Fibroblast of peridontal ligament (primary cell): ENCODE results near the gene COG5.
A peak's percentile ranks its signal among the peaks of the same experiment; 100 is the strongest.
"Not testable (repeated sequence)": the region's sequence is repeated elsewhere in the genome, so short reads cannot be mapped to it uniquely, and the experiment has no call there.

ENCODE experiments used
- DNase-seq: peaks from one replicate; pipeline ENCODE4 v3.0.0-alpha.2; 2010; ENCODE audit errors: extremely low read depth

COG5 gene

DNA sequence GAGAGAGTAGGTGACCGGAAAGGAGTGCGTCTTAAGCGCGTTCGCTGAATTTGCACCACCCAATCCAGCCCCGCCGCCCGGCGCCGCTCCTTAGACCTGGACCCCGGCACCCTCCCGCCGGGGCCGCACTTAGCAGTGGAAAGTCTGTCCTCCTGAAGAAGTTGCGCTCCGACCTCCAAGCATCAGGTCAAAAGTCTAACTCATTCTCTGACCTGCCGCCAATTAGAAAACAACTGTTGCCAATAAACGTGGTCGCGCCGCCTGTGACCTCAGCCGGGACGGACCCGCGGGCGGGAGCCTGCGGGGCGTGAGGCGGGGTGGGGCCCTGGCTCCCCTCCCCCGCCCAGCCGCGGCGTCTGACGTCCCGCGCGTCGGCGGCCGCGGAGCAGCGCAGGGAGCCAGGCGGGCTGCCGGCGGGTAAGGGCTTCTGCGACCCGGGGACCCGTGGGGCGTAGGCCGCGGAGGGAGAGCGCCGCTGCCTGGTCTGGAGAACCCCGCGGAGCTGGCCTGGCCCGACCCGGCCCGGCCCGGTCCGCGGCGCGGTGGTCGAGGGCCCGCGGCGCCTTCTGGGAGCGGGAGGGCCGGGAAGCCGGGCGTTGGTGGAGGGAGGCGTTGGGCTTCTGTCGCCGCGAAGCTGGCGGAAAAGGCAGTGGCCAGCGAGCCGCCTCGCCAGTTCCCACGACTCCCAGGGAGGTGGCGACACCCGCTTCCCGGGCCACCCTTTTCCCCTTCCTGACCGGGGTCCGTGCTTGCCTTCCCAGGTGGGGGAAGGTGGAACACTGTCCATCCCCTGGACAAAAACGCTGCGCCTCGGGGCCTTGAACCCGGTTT is 16.4 kb upstream of the COG5 start, which contains the start of gene BCAP29:
Gene BCAP29 (plus strand): TSS at position 362 of the 831 bp plus-strand sequence. CDS start 527 bp downstream, outside the sequence.
- peak; percentile 45 for DNase-seq

DNA sequence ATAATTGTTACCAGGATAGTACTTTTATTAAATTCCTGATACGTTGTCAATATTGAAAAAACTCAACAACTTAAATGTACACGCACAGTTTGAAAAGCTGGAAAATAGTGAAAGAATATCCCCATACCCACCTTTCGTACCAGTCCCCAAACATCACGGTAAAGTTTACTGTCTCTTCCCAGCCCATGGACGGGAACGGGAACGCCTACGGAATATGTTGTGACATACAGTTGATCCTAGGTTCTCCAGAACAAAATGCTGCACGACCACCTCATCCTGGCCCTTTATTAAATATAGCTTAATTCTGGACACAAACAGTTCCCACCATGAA is 15.8 kb upstream of the COG5 start:
- DNase-seq = no peak

DNA sequence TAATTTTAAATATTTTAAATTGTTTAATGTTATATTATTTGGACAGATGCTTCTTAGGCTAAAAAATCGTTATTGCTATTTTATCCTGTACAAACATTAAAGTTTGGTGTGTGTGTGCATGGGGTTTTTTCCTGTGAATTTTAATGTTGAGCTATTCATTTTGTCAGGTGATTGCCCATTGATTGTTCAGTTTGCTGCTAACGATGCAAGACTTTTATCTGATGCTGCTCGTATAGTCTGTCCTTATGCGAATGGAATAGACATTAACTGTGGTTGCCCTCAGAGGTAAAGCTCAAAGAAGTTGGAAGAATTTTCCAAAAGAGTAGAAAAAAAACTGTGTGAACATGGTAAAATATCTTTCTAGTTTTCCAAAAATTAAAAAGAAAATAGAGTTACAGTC is 9.8 kb upstream of the COG5 start:
- no peak for DNase-seq

DNA sequence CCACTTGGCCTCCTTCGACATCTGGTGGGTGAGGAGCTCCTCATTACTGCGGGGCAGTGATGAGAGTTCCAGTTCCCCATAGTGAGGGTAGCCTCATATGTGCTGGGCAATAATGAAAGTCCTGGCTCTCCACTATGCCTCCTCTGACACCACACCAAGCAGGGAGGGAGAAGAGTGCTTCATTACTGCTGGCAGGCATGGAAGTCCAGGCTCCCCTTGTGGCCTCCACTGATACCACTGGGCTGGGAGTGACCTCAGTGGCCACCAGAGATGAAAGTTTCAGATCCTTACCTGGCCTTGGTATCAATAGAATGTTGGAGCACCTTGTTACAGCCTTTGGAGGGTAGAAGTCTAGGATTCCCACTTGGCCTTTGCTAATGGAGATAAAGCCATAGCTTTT is 6.6 kb upstream of the COG5 start:
- DNase-seq = no peak

DNA sequence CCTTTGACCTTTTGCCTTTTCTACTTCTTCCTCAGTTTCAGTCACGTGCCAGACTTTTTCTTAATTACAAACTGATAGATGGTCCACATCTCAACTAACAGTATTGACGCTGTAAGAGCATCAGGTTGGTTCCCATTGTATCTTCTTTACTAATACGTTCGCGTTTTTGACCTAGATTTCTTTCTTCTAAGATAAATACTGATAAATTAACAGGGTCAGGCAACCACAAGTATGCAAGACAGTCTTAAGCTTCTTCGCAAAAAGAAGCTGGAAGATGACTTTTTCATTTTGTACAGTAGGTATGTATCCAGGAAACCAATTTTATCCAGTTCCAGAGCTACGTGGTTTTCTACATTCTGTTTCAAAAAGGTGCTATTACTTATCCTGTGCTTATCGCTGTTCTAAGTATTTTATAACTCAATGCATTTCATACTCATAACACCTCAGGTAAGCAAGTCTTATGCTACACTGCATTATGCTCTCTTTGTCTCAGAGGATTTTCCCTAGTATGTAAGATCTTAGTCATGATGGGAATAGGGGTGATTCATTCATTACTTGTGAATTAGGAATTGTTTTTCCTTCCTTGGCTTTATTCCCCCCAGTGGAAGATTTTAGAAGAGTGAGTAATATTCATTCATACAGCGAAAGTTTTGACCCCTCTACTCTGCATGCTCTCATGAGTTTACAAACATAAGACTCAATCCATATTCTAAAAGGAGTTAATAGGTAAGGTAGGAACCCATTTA is 1.0 kb upstream of the COG5 start:
- peak; percentile 88 for DNase-seq

DNA sequence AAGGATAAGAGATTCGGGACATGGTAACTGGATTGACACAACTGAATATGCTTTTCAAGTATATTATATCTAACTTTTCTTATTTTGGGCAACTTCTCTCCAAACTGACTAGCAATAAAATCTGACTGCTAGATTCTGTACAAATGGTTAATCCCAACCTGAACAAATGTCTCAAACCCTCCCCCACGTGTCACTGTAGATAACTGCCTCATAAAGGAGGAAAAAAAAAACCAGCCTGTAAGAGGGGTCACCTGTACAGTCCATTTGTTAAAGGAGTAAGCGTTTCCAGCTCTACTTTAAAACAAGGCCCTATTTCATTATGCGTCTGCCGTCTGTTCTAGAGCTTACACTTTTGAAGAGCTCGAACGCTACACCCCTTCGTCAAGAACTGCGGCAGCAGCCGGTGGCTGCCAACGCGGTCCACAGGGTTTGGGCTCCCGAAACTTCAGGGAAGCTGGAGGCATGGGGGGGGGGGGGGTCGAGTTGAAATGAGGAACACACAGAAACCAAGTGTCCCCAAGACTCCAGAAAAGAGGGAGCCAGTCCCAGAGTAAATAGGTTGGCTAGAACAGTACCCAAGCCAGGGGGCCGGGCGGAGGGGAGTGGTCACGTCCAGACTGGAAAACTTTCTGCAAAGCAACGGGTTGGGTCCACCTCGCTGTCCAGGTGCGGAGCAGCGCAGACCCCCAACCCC is 492 bp downstream of the COG5 start:
- DNase-seq = peak; percentile 16

DNA sequence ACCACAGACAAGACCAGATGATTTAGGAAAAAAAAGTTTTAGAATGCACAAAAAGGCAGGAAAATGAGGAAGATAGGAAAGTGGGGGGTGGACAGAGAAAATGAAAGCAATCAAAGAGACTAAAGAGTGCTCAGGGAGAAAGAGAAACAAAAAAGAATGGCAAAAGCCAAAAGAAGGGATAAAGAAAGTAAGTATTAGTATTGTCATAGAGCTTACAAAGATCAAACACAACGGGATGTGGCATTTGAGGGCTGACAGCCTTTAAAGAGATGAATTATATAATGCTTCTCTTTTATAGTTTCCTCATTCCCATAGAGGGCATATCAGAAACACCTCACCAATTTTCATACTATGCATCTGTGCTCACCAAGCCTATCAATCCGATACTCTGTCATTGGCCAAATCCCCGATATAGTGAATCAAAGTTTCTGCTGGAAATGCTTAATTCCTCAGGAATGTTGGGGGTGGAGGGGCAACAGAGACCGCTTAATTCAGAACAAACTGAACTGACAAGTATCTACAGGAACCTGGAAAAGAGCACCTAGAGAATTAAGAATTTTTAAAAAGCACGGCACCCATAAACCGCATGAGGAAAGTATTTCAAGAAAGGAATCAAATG is 2.7 kb downstream of the COG5 start:
- DNase-seq = no peak

DNA sequence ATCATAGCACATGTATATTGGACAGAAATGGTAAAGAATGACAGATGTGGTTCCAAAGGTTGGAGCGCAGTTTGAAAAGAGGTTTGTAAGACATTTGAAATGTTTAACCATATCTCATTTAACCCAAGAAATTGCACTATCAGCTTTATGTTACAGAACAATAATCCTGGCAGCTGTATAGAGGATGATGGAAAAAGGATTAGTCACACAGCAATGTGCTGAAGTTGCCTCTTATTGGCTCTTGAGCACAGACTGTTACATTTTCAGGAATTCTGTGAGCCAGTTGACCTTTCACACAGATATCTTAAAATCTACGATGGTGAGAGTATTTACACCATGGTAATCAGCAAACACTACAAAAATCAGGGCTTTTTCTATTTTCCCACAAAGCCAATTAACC is 3.9 kb downstream of the COG5 start:
- peak; percentile 71 for DNase-seq

DNA sequence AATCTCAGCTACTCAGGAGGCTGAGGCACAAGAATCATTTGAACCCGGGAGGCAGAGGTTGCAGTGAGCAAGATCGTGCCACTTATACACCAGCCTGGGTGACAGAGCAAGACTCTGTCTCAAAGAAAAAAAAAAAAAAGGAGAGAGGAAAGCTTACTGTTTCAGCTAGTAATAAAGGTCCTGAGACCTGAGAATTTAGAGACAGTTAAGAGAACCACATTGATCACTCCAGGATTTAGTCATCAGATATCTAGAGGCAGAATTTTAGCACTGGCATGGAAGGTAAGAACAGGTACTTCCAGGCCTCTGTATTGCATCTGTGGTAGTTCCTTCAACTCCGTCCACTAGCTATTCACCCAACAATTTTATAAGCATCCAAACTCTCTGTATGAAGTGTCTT is 7.8 kb downstream of the COG5 start:
- DNase-seq = no peak

DNA sequence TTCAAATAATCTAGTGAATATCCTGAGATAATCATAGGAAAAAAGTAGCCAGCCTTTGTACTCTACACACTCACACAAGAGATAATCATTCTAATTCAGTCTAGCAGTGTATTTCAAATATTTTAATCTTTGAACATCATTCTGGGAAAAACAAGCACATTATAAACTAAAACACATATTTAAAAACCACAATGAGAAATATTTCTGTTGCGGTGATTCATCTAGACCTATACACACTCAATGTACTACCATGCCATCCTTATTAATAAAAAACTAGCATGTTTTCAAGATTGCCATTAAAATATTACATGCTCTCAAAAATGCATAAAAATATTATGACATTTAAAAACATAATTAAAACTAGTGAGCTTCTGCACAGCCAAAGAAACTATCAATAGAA is 11.8 kb downstream of the COG5 start:
- DNase-seq = no peak

DNA sequence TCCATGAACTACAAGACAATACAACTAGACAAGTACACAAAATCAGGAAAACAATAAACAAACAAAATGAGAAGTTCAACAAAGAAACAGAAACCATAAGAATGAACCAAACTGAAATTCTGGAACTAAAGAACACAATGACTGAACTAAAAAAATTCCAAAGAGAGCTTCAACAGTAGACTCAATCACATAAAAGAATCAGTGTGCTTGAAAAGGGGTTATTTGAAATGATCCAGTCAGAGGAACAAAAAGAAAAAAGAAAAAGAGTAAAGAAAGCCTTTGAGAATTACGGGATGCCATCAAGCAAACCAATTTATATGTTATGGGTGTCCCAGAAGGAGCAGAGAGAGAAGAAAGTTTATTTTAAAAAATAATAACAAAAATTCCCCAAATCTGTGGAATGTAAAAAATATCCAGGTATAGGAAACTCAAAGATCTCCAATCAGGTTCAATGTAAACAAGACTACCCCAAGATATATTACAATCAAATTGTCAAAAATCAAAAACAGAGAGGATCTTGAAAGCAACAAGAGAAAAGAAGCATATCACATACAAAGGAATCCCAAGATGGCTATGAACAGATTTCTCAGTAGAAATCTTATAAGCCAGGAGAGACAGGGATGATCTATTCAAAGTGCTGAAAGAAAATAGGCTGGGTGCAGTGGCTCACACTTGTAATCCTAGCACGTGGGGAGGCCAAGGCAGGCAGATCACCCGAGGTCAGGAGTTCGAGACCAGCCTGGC is 18.7 kb downstream of the COG5 start:
- no peak for DNase-seq

DNA sequence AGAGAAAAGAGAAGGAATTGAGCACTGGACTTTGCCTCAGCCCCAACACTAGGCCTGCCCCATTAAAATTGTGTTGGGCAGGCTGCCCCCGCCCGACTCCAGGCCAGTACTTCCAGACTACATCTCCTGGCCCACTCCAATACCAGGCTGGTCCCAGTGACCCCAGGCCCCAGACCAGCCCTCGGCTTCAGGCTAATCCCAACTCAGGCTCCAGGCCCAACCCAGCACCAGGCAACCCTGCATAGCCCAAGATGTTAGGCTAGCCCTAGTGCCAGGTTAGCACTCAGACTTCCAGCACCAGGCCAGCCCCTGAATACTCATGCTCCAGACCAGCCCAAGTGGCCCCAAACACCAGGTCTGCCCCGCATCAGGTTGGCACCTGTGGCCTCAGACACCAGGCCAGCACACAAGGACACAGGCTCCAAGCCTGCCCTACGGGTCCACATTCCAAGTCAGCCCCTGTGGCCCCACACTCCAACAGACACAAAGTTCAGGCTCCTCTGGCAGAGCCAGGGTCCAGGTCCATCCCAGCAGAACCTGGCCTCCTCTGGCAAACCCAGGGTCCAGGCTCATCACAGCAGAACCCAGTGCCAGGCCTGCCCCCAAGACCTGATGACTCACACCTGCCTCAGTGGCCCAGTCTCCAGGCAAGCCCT is 20.3 kb downstream of the COG5 start:
- no peak for DNase-seq

DNA sequence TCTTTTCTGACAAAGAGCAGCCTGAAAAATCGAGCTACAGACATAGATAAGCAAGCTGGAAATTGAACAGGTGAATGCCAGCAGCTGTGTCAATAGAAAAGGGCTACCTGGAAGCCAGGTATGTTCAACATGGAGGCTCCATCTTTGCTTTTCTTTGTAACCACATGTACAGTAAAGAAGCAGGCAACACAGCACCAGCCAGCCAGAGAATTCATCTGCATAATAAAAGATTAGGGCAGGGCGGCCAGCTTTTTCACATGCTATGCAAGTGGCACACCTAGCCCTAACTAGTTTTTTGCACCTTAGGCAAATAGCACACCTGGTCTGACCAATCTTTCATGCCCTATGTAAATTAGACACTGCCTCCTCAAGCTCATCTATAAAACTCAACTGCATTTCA is 25.7 kb downstream of the COG5 start:
- DNase-seq = no peak

DNA sequence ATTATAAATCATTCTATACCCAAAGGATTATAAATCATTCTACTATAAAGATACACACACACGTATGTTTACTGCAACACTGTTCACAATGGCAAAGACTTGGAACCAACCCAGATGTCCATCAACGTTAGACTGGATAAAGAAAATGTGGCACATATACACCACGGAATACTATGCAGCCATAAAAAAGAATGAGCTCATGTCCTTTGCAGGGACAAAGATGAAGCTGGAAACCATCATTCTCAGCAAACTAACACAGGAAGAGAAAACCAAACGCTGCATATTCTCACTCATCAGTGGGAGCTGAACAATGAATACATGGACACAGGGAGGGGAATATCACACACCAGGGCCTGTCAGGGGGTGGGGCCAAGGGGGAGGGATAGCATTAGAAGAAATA is 26.5 kb downstream of the COG5 start:
- not testable (repeated sequence) for DNase-seq

DNA sequence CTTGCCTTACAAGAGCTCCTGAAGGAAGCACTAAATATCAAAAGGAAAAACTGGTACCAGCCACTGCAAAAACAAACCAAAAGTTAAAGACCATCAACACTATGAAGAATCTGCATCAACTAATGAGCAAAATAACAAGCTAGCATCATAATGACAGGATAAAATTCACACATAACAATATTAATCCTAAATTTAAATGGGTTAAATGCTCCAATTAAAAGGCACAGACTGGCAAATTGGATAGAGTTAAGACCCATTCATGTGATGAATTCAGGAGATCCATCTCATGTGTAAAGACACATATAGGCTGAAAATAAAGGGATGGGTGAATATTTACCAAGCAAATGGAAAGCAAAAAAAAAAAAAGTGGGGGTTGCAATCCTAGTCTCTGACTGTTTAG is 29.6 kb downstream of the COG5 start:
- DNase-seq = no peak

DNA sequence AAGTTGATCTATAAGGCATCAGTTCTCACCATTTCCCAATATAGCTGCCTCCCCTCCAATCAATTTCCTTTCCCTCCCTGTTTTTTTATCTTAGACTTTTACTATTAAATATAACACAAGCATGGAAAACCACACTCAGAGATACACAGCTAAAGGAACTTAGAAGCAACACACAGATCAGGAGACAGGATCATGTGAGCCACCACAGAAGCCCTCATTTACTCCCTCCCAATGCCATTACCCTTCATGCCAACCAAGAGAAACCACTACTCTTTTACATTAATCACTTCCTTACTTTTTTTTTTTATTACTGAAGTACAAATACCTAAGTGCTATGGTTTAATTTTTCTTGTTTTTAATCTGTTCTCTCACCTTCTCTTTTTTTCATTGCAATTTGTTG is 33.0 kb downstream of the COG5 start:
- no peak for DNase-seq

DNA sequence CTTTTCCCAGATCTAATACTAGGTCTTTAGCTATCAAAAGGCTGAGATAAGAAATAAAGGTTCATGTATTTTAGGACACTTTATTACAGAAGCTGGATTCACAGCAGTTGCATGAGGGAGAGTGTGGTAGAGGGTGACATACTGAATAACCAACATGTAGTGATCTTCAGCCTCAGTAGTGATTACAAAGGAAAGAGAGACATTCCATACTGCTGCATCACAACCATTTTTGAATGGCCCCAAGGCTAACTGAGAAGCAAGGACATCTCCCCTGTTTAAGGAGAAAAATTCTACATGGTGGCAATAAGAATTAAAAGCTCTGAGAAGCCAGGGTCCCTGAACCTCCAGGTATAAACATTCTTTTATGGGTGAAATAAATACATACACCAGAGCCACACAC is 35.3 kb downstream of the COG5 start:
- peak; percentile 48 for DNase-seq

DNA sequence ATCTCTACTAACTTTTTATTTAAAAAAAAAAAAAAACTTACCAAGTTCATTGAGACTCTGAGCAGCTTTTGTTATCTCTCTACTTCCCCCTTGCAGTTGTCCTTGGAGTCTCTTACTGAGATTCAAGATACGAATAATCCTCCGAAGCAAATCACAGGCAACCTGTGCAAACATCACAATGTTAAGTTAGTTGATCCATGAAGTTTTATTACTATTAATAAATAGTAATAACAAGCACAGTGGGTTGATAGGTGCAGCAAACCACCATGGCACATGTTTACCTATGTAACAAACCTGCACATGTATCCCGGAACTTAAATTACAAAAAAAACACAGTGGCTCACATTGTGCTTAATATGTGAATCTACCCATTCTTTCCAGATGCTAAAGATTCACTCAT is 36.5 kb downstream of the COG5 start:
- no peak for DNase-seq

DNA sequence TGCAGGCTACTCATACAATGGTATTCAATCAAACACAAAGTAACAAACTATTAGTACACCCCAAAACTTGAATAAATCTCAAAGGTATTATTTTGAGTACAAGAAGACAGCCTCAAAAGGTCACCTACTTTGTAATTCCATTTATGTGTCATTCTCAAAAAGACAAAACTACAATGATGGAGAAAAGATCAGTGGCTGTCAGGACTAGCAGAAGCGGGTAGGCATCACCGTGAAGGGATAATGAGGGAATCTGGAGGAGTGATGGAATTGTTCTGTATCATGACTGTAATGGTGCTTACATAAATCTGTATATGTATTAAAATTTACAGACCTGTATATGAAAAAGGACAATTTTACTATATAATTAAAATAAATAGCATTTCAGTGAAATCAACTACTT is 37.0 kb downstream of the COG5 start:
- no peak for DNase-seq

DNA sequence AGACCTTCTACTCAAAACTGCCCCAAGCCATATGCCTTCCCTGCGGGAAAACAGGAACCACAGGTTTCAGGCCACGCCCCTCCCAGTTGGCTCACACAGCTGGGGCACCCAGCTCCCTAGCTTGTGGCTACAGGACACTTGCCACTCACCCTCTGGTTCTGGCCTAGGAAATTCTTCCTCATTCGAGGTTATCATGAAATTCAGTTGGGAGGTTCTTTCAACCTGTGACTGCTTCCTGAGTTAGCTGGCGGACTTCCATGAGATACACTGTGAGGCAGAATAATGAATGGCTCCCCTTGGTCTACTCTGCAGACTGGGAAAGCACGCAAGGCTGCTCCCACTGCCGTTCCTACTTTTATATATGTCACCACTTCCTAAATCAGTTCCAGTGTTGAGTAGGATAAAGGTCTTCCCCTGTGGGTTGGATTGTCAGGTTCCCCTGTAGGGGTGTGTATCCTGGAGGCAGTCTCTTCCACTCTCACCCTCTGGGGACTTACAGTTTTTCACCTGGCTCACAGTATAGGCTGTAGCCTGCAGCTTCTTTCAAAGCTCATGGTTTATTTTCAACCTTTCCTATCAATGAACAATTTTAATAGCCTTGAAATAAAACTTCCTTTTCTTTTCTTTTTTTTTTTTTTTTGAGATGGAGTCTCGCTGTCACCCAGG is 56.9 kb downstream of the COG5 start:
- DNase-seq = no peak
